ENCODE data around the gene PHYKPL. TPM values are rescaled to one million over a fixed set of nuclear protein-coding genes. Genes with fewer than 3 reads are reported as not detected.
A peak's percentile ranks its signal among the peaks of the same experiment; 100 is the strongest.

The PHYKPL gene
- total and polyA plus RNA-seq, 2 of the 13 experiments (the other 11 are each of a cell fraction or from before 2014, with no cell fraction given) = 18.0 to 78.6 TPM

- no peak for TF ChIP-seq ZNF143 (CRISPR knock-in tag; IDR thresholded peaks at IDR 0.05)
- no peak for TF ChIP-seq BCL6 (CRISPR knock-in tag; IDR thresholded peaks at IDR 0.05)
- peak; percentile 70; the same call in 1 of the 2 replicates for TF ChIP-seq ZBED4 (CRISPR knock-in tag; IDR thresholded peaks at IDR 0.05; ENCODE audit: borderline replicate concordance)
- TF ChIP-seq KAT8 (CRISPR knock-in tag; IDR thresholded peaks at IDR 0.05) = 0 out of 2 replicates have a peak, but pooled peaks have one; percentile 17
- TF ChIP-seq ZNF441 (CRISPR knock-in tag; IDR thresholded peaks at IDR 0.05; ENCODE audit: borderline replicate concordance) = no peak
- 0 out of 2 replicates have a peak, but pooled peaks have one; percentile 44 for TF ChIP-seq ZSCAN25 (CRISPR knock-in tag; IDR thresholded peaks at IDR 0.05)
- TF ChIP-seq ZNF639 (CRISPR knock-in tag; conservative IDR thresholded peaks at IDR 0.05) = no peak
- TF ChIP-seq ELF3 (CRISPR knock-in tag; IDR thresholded peaks at IDR 0.05) = no peak; the same call in 1 of the 2 replicates
- peak; percentile 97 for TF ChIP-seq RAD21 (CRISPR knock-in tag; IDR thresholded peaks at IDR 0.05)
- TF ChIP-seq MEIS1 (CRISPR knock-in tag; IDR thresholded peaks at IDR 0.05; ENCODE audit: borderline replicate concordance) = 0 out of 2 replicates have a peak, but pooled peaks have one; percentile 32
- TF ChIP-seq SNAPC4 (CRISPR knock-in tag; IDR thresholded peaks at IDR 0.05) = no peak
- TF ChIP-seq ZNF589 (CRISPR knock-in tag; conservative IDR thresholded peaks at IDR 0.05) = no peak
- TF ChIP-seq ZNF383 (CRISPR knock-in tag; IDR thresholded peaks at IDR 0.05; ENCODE audit: borderline replicate concordance) = peak; percentile 40; the same call in 1 of the 2 replicates
- TF ChIP-seq ZNF780A (CRISPR knock-in tag; IDR thresholded peaks at IDR 0.05) = no peak
- peak; percentile 87 for TF ChIP-seq HNF4A (CRISPR knock-in tag; IDR thresholded peaks at IDR 0.05)
- TF ChIP-seq FOSL2 (CRISPR knock-in tag; IDR thresholded peaks at IDR 0.05) = peak; percentile 35
- 0 out of 4 replicates have a peak, but pooled peaks of 1 of the 2 experiments have one; percentile 52 for TF ChIP-seq KLF16 (CRISPR knock-in tag; IDR thresholded peaks at IDR 0.05)
- TF ChIP-seq ZNF772 (CRISPR knock-in tag; IDR thresholded peaks at IDR 0.05) = no peak
- no peak for TF ChIP-seq SNRNP70 (IDR thresholded peaks at IDR 0.05; ENCODE audit: low read depth, low read length)
Observed at GRCh38 chr5:178279723-178280438, 47.3 kb upstream of the PHYKPL start (continued).
